GM18909 (cell line): ENCODE measurements around the gene FRAS1.

Experiments
- ATAC-seq: cut with Tn5 transposase; IDR thresholded peaks from one replicate; pipeline ENCODE4 v1.9.1; 2021; ENCODE audit warnings: mild to moderate bottlenecking; ENCODE audit not compliant: unreplicated experiment, poor library complexity

The FRAS1 gene

GRCh38 chr4:78560296-78560963 lies 503.3 kb downstream of the FRAS1 start:
- no peak for ATAC-seq

- ATAC-seq, result no peak
These were observed 504.6 kb downstream of the FRAS1 start for GRCh38 chr4:78561677-78562076.

GRCh38 chr4:78562687-78563086 lies 505.6 kb downstream of the FRAS1 start:
- ATAC-seq, result no peak

- ATAC-seq, result no peak
These were observed 508.8 kb downstream of the FRAS1 start for GRCh38 chr4:78565971-78566372.

- ATAC-seq, result peak; percentile 77
These were observed 509.8 kb downstream of the FRAS1 start for GRCh38 chr4:78566834-78567499.

GRCh38 chr4:78567500-78568060 lies 510.5 kb downstream of the FRAS1 start:
- no peak for ATAC-seq

- peak; percentile 83 for ATAC-seq
These were observed 511.6 kb downstream of the FRAS1 start for GRCh38 chr4:78568640-78569305.

- no peak for ATAC-seq
These were observed 512.2 kb downstream of the FRAS1 start for GRCh38 chr4:78569306-78569821.

- ATAC-seq, result no peak
These were observed 513.0 kb downstream of the FRAS1 start for GRCh38 chr4:78570117-78570516.

- no peak for ATAC-seq
These were observed 514.7 kb downstream of the FRAS1 start for GRCh38 chr4:78571804-78572203.

GRCh38 chr4:78578674-78579425 lies 521.7 kb downstream of the FRAS1 start:
- no peak for ATAC-seq

GRCh38 chr4:78581618-78582017 lies 524.5 kb downstream of the FRAS1 start:
- no peak for ATAC-seq

- no peak for ATAC-seq
These were observed 527.9 kb downstream of the FRAS1 start for GRCh38 chr4:78584863-78585547.

GRCh38 chr4:78585633-78586032 lies 528.5 kb downstream of the FRAS1 start:
- ATAC-seq, result no peak

GRCh38 chr4:78588894-78589545 lies 531.9 kb downstream of the FRAS1 start:
- ATAC-seq, result no peak

- ATAC-seq, result no peak
These were observed 534.3 kb downstream of the FRAS1 start for GRCh38 chr4:78591404-78591803.

- peak; percentile 55 for ATAC-seq
These were observed 535.1 kb downstream of the FRAS1 start for GRCh38 chr4:78592088-78592783.
